Measurements from ENCODE around the gene F5. TPM values are rescaled to one million over a fixed set of nuclear protein-coding genes. Genes with fewer than 3 reads are reported as not detected.

F5 gene
- total RNA-seq, 1 donor from 2014 or later = 11.8 TPM

DNA sequence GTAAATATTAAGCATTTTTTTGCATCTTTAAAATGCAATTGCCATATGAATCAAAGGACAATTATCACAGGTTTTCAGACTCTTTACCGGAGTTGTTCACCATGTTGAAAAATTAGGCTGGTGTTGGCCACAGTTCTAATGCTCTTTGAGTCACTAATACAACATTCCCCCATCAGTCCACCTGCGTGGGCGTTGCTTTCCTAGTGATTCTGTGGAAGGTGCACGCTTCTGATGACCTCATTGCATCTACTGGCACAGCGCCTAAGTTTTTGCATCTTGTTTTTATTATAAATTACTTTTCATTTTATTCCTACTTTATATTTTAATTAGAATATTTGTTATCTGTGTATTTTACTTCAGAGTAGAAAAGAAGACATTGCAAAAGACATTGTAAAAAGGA is 4.7 kb upstream of the F5 start:
- DNase-seq (no peak), ATAC-seq (no peak)
- intact Hi-C loops (cut with micrococcal nuclease) = no loop called here

DNA sequence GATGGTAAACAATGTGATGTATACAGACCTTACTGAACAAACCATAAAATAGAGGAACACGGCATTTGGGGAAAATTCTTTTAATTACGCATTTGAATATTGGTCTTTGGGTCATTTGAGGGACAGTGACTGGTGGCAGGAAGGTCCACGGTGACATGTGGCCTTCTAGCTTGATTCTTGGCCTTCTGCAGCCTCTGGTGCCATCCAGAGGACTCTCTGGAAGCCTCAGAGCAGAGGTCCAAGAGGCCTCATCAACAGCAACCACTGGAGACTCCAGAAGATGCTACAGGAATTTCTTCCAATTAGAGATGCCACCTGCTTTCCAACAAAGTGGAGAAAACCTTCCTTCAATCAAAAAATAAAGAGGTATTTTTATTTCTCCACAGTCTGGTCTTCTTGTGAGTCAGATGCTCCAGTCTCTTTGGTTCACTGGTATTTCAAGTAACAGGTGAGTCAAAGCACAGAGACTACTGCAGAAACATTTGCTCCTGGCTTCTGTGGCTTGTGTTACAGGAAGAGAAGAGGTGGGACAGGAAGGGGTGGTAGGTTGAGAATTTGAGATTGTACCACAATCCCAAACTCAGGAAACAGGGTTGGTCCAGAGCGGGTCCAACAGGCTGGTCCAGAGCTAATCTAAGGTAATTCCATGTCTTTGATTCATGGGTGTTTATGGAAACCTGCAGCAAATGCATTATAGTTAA is 2.7 kb upstream of the F5 start:
- ATAC-seq (no peak), DNase-seq (no peak)
- intact Hi-C loops (cut with micrococcal nuclease) = no loop called here

GRCh38 chr1:169588112-169588511 is 1.8 kb upstream of the F5 start:
- ATAC-seq = no peak
- DNase-seq = no peak
- intact Hi-C loops (cut with micrococcal nuclease) = no loop called here

DNA sequence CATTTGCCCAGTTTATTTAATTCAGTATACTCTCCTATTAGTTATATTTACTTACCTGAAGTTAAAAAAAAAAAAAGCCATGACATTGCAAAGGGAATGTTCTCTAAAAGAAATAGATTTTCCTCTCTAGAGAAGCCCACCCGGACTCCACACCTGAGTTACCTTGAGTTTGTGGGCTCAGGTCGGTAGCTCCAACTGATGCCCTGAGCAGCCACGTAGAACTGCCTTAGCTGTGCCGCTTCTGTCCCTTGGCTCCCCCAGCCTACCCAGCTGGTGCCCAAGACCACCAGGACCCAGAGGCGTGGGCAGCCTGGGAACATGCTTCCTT is 250 bp downstream of the F5 start:
- no peak for DNase-seq
- ATAC-seq = no peak
- intact Hi-C loops (cut with micrococcal nuclease) = no loop called here

DNA sequence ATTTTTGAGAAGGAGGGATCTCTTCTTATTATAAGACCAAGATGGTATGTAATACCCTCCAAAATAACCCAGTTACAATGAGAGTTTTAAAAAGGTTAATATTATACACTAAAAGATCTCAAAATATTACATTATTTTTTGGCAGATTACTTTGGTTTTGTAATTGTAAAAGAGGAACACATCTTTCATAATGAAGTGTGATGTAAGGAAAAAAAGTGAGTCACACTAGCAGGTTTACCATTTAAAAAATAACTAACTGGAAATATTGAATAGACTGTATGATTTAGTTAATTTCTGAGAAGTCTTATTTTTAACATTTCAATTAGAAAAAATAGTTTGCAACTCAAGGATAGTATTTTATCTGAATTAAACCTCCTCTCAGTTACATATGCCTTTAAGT is 1.1 kb downstream of the F5 start:
- ATAC-seq = no peak
- intact Hi-C loops (cut with micrococcal nuclease) = no loop called here
- DNase-seq = no peak

DNA sequence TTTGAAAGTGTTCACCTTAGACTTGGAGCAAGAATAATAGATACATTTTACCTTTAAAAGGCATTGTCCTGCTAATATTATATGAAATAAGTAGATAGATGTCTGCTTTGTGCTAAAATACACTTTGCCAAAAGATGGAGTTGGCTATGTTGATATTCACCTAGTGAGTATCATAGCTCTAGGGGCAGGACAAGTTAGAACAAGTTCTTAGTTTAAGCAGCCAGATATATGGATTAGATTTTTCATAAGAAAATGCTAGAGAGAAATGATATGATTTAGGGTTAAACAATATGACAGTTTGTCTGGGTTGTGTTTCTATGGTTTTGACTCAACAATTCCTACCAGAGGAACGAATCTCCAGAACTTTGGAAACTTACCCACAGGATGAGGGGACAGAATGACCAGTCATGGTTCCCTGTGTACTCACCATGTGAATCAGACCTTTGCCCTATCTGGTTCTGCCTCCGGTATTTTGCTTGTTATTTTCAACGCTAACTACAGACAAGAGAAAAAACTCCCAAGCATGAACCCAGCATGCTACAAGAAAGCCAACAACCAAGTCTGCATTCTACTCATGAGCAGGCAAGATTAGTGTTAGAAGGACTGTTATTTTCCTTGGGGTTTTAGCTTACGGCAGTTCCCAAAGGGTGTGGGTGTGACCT is 1.7 kb downstream of the F5 start:
- no peak for DNase-seq
- intact Hi-C loops (cut with micrococcal nuclease) = no loop called here
- no peak for ATAC-seq

GRCh38 chr1:169577981-169578738 is 8.1 kb downstream of the F5 start:
- intact Hi-C loops (cut with micrococcal nuclease) = no loop called here
- ATAC-seq (no peak), DNase-seq (no peak)

GRCh38 chr1:169576935-169577331 is 9.3 kb downstream of the F5 start:
- intact Hi-C loops (cut with micrococcal nuclease) = no loop called here
- DNase-seq (no peak), ATAC-seq (peak; percentile 52)

- peak; percentile 93 for ATAC-seq
- DNase-seq = peak; percentile 41
- intact Hi-C loops (cut with micrococcal nuclease) = no loop called here
These were observed 9.9 kb downstream of the F5 start for GRCh38 chr1:169576241-169576934.

DNA sequence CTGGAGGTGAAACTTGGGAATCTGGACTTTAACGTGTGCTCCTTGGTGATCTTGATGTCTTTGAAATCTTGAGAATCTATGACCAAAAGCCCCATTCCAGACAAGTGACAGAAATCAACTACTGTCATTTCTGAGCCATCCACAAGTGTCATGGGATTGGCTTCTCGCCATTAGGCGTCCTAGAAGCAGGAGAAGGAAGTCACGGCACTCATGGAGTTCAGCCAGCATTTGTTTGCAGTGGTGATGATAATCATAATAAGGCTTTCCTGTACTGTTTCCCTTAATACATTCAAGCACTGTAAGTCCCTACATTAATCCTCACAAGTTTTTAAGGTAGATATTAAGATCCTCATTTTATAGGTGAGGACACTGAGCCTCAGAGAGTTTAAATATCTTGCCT is 11.9 kb downstream of the F5 start:
- DNase-seq (no peak), ATAC-seq (no peak)
- intact Hi-C loops (cut with micrococcal nuclease) = no loop called here

GRCh38 chr1:169572187-169572586 is 14.1 kb downstream of the F5 start:
- no peak for ATAC-seq

GRCh38 chr1:169571450-169571849 is 14.8 kb downstream of the F5 start:
- intact Hi-C loops (cut with micrococcal nuclease) = no loop called here
- no peak for ATAC-seq
- no peak for DNase-seq

More at GRCh38 chr1:169572187-169572586, 14.1 kb downstream of the F5 start:
- intact Hi-C loops (cut with micrococcal nuclease) = no loop called here
- no peak for DNase-seq

DNA sequence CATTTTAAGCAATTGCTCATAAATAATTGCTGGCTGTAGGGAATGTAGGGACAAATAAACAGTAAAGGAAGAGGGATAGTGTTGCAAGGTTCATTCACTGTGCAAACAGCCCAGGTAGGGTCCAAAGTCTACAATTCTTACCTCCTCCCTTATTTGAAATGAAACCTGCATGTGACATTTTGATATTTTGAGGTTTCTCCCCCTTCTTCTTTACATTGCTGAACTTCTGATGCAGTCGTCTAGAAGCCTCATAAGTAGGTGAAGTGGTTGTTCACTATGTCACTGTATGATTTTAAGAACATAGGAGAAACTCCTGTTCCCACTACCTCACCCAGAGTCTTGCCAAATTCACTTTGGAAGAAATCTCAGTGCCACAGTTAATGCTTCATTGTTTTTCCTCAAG is 16.1 kb downstream of the F5 start:
- no peak for DNase-seq
- ATAC-seq = no peak
- intact Hi-C loops (cut with micrococcal nuclease) = no loop called here

GRCh38 chr1:169568497-169568896 is 17.8 kb downstream of the F5 start:
- intact Hi-C loops (cut with micrococcal nuclease) = no loop called here
- DNase-seq (no peak), ATAC-seq (no peak)

DNA sequence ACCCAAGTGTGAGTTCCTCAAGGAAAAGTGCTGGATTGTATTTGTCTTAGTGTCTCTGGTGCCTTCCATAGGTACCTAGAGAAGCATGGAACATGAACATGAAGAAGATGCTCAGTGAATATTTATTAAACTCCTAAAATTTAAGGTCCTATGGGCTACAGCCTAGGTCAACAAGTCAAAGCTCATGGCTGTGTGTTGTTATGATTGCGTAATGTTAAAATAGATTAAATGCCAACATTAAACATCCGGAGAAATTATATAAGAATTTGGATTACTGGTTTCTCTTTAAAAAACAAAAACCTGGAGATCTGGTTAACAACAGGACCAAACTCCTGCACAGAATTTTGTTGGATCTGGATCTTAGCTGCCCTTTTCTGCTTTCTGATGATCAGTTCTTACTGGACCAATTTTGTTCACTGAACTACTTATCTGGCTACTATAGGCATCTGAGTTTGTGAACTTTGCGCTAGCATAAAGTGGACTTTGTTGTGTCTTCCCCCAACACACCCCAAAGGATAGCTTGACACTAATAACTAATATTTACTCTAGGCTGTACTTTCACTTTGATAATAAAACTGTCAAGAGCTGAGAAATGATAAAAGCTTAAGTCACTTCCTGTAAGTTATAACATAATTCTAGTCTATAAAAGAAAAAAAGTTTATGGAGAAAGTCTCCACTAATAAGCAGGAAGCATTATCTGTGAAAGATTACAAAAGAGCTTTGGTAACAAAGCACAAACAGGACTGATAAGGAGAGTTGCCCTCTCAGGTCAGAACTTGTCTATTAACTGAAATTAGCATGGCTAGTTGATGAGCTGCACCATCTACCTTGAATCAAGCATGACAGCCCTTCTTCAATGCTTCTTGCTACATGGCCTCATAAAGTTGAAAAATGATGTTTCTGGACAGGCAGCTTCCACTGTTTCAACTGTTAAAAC is 20.7 kb downstream of the F5 start:
- intact Hi-C loops (cut with micrococcal nuclease) = no loop called here
- no peak for ATAC-seq
- no peak for DNase-seq

DNA sequence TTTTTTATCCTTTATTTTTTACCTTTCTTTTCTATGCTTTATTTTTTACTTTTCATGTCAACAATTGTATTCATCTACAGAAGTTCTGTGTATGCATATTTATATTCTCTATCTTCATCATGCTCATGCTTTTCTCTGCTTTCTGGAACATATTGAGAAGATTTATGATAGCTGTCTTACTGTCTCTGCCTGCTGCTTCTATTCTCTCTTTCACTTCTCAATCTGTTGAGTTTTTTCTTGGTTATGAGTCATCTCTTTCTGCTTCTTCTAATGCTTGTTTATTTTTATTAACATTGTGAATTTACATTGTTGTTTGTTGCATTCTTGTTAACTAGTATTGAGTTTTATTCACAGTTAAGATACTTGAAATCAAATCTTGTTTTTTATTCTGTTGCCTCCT is 22.6 kb downstream of the F5 start:
- intact Hi-C loops (cut with micrococcal nuclease) = no loop called here
- DNase-seq = no peak
- ATAC-seq = no peak

DNA sequence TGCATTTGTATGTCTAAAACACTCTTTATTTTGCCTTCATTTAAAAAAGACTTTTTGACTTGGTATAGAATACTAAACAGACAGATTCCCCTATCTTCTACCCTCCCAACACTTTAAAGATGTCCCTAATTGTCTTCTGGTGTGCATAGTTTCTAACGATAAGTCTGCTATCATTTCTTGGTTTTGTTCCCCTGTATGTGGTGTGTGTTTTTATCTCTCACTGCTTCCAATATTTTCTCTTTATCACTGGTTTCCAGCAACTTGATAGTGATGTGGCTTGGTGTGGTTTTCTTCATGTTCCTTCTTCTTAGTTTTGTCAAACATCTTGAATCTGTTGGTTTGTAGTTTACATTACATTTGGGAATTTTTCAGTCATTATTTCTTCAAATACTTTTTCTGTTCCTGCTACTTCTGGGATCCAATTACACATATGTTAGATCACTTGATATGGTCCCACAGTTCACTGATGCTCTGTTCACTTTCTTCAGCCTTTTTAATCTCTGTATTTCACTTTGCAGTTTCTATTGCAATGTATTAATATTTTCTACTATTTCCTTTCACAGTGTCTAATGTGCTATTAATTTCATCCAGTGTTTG is 23.2 kb downstream of the F5 start:
- intact Hi-C loops (cut with micrococcal nuclease) = no loop called here
- no peak for ATAC-seq
- no peak for DNase-seq

DNA sequence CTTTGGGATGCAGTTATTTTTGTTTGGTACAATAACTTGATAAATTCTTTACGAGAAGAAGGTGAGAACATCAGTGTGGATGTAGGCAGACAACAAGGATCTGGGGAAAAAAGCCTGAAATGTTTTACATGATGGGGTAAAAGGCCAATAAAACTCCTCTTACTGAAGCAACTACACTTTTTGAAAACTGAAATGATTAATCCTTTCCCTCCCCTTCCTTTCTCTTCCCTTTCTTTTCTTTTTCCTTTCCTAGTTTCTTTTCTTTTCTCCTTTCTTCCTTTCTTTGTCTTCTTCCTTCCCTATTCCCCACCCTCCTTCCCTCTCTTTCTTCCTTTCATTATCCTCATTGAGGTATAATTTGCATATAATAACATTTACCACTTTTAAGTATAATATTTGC is 24.6 kb downstream of the F5 start:
- intact Hi-C loops (cut with micrococcal nuclease) = no loop called here
- DNase-seq = no peak
- no peak for ATAC-seq

GRCh38 chr1:169557131-169557530 is 29.1 kb downstream of the F5 start:
- no peak for DNase-seq
- ATAC-seq = no peak
- intact Hi-C loops (cut with micrococcal nuclease) = no loop called here
